ENCODE data around the gene SDHB.

Gene SDHB

DNA sequence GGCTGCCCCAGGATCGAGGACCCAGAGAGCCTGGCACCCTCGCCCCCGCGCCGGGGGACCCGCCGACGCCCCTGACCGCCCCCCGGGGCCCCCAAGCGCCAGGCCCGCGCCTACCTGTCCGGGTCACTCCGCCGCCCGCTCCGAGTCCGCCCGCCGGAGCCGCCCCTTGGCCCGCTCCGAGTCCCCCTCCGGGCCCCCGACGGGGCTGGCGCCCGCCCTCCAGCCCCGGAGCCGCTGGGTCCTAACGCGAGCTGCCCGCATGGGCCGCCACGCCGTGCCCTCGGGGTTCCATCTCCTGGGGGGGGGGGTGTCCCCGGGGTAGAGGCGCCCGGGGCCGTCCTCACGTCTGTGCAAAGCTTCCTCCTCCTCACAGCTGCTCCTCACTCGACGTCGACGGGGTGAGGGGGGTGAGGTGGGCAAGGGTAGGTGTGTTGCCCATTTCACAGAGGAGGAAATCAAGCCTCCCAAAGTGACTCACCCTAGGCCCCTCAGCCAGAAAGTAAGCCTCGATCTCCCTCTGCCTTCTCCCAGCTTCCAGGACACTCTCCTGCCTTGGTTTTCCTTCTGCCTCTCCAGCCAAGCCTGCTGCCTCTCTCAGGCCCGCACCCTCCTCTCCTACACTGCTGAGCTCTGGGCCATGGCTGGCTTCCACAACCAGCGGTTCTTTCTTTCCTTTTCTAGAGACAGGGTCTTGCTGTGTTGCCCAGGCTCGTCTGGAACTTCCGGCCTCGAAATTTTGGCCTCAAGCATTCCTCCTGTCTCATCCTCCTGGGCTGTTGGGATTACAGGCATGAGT is 73.2 kb downstream of the SDHB start, which contains the start of gene MFAP2:
Gene MFAP2, minus strand, starts transcription at position 148 of the 796 bp plus-strand sequence. CDS start 2,347 bp downstream, outside the sequence.
- no peak for DNase-seq

DNA sequence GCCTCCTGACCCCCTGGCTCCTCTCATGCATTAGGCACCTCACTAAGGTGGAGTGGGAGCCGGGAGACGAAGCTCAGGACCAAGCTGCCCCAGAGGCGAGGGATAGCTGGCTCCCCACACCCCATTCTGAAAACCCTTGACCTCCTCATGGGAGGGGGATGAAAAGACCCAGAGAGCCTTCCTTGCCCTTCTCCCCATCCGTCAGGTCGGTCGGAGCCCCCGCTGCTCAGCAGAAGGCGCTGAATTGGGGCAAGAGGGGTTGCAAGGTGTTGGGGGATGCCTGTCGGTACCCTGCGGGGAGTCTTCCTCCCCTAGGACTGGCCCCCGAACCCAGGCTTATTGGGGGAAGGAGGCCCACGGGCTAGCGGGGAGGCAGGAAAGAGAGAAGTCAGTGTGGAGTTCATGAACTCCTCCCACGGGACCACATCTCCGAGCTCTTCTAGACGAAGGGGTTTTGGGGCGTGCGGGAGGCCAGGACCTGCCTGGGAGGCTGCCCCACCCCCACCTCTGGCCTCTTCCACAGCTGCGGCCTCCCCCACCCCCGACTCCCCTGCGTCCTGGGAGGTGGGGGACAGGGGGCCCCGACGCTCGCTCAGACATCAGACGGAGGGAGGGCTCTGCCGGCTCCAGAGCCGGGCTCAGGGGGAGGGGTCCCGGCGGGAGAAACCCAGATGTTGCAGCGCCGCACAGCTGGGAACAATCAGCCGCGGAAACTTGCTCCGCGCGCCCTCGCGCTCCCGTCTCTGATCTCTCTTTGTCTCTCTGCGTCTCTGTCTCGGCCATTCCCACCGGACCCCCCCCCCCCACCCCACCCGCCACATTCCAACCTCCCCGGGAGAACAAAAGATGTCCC is 74.1 kb downstream of the SDHB start:
- DNase-seq: no peak

DNA sequence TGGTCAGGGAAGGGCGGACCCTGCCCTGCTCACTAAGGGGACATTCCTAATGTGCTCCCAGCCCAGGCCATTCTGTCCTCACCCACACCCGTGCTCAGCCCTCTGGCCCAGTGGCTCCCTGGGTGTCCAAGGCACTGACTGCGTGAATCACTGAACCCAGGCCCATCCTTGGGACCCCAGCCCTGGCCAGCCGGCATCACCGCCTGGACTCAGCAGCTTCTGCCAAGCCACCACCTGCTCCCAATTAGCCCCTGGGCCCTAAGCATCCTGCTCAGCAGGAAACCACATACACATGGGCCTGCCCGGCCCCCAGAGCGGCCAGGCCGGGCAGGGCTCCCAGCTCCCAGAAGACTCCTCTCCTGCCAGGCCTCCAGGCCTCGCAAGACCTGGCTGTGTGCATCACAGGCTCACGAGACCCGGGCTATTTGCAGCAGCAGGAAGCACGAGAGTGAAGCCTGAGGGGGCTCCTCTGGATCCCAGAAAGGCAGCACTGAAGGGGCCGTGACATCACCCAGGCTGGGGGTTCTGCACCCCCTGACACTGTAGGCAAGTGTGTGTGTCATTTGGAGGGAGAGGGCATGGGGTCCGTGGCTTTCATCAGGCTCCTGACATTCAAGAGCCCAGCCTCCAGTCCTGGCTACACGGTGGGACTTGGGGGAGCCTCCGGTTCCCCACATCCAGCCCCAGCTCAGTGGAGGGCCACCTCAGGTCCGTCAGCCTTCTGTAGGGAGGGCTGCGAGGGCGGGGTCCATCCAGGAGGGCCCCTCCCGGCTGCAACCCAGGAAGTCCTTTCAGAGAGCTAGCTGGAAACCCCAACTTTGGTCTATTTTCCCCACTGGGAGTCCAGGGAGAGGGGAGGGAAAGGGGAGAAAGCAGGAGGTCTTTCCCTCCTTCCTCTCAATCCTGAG is 75.0 kb downstream of the SDHB start:
- DNase-seq: no peak

DNA sequence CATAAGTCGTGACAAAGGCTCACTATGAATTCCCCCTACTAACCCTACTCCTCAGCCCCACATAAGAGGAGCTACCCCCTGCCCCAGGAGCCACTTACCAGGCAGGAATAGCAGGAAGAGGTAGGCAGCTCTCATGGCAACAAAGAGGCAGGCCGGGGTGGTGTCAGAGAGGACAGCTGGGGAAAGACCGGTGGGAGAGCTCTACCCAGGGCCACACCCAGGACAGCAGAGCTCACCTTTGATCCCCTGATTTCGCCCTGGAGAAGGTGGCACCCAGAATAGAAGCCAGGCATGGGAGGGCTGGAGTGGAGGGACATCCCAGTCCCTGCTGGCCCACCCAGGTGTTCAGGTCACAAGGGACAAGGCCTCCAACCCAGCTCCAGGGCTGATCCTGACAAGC is 75.7 kb downstream of the SDHB start:
- DNase-seq: no peak

DNA sequence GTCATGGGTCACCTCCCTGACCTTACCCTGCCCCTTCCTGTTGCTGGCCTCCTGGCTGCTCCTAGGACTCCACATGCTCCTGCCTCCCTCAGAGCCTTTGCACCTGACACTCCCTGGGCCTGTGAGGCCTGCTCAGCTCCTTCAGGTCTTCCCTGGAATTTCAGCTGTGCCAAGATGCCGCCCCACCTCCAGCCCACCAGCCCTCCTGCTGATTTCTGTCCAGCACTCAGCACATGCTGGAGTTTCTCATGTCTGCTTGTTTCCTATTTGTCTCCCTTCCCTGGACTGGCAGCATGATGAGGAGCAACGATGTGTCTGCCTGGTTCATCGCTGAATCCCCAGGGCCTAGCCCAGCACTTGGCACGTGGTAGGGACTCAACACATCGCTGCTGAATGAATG is 76.5 kb downstream of the SDHB start:
- no peak for DNase-seq

DNA sequence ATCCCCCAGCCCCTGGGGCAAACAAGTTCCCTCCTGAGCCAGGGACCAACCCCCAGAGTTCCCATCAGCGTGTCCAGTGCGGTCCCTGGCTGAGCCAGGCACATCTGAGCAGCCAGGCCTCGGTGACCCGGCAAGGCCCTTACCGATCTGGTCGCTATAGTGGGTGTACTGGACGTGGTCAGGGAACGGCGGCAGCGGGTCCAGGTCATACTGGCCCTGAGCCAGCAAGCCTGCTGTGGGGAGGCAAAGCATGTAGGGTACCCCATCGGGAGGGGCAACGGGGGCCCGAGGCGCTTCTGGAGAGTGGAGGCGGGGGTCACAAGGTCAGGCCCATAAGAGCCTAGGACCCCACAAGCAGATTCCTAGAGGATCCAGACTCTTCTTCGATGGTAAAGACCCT is 76.9 kb downstream of the SDHB start:
- no peak for DNase-seq

DNA sequence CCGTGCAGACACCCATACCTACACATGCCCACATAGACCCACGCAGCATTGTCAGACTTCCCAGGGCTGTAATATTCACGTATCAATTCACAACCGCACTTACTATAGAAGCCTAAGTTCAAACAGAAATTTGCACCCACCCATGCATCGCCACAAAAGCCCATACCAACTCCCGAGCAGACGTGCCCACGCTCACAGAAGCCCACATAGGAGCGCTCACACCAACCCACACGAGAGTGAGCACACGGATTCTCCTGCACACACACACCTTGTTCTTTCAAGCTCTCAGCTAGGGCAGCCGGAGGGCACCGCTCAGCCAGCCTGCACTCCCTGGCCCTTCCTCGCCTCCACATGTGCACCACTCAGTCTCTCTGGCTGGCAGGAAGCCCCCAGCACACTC is 78.0 kb downstream of the SDHB start:
- no peak for DNase-seq

DNA sequence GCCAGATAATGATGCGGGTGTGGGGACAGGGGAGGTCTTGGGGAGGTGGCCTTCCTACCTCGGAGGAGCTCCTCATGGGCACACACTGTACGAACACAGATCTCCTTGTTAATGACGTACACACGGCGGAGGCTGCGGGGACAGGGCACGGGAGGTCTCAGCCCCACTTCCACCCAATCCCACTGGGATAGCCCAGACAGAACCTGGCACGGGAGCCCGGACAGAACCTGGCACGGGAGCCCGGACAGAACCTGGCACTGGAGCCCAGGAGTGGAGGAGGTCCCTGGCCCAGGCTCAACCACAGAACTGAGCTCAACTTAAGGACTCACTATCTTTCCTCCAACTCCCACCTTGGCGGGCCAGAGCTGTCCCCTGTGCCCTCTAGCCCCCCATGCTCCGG is 78.6 kb downstream of the SDHB start:
- DNase-seq: no peak

DNA sequence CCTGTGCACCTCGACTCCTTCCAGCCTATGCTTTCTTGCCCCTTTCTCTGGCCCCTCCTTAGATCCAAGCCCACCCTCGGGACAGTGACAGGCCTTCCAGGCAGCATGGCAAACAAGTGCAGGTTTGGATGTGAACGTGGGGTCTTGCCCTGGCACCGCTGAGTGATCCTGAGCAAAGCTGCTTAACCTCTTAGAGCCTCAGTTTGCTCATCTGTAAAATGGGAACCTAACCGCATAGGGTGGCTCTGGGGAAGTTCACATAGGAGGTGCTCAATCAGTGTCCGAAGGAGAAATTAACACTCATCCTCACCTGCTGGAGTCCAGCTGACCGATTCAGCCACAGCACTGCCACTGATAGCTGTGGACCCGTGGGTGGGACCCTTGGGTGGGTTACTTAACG is 80.6 kb downstream of the SDHB start:
- DNase-seq: no peak

DNA sequence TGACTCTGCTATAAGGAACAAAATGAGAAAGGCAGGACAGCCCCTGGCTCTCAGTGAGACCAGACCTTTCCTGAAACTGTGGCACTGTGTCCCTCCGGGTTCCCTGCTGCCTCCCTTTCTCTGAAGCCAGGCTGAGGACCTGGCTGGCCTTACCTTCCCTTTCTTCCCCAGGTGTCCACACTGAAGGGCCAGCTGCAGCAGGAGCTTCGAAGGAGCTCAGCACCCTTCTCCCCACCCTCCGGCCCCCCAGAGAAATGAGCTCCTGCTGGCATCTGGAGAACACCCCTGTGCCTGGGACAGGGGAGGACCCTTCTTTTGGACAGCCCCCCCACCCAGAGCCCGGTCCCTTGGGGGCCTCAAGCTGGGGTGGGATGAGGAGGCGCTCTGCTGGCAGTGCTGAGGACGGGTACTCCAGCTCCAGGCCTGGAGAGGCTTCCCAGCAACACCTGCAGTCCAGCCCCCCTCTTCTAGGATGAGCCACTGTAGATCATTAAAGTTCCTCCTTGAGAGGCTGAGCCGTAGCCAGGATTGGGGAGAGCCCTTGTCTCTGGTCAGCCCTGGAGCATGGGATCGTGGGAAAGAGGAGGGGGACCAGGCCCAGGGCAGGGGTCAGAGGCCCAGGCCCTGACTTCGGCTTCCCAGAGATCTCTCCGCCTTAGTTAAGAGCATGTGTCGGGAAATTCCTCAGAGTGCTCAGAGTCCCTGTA is 81.5 kb downstream of the SDHB start:
- DNase-seq: no peak

DNA sequence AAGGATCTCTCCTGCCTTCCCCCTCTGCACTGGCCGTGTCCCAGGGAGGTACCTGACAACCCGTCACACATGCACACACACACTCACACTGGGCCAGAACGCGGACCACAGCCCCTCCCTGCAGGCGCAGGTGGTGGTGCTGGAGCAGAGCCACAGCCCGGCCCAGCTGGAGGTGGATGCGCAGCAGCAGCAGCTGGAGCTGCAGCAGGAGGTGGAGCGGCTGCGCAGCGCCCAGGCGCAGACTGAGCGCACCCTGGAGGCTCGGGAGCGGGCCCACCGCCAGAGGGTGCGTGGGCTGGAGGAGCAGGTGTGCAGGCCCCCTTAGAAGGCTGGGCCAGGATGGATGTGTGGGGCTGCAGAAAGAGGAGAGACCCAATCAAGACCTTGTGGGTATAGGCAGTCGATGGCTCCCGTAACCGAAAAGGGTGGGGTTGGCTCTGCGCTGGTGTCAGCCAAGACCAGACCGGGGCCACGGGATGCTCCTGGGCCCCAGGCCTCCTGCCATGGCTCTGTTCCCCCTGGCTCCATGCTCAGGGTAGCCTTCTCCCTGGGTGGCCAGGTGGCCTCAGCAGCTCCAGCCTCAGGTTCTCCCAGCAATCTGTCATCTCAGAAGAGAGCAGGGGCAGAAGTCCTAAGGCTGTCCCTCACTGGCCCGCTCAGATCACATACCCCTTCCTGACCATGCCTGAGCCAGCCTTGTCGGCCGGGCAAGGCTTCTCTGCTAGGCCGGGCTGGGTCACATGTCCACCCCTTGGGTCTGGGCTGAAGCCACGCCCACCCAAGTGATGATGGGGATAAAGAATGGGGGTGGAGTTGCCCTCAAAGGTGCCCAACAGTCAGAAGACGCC is 82.3 kb downstream of the SDHB start:
- DNase-seq: no peak

DNA sequence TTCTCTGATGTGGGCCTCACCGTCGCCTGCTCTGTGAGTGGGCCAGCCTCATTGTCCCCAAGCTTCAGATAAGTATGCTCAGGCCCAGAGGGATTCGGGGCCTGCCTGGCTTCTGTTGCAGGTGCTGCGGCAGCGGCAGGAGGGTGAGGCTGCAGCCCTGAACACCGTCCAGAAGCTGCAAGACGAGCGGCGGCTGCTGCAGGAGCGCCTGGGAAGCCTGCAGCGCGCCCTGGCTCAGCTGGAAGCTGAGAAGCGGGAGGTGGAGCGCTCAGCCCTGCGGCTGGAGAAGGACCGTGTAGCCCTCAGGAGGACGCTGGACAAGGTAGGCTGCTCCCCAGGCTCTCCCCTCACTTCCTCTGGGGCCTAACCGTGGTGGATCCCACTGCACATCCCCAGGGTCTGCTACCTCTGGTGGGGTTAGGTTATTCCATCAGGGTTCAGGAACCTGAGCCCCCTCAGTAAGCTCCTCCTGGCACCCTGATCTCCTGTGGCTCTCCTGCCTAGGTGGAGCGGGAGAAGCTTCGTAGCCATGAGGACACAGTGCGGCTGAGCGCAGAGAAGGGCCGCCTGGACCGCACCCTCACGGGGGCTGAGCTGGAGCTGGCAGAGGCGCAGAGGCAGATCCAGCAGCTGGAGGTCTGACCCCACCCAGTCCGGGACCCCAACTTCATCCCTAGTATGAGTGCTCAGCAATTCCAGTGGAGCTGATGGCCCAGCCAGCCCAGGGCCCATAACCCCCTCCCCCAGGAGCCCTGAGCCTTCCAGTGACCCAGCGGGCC is 83.5 kb downstream of the SDHB start:
- no peak for DNase-seq

DNA sequence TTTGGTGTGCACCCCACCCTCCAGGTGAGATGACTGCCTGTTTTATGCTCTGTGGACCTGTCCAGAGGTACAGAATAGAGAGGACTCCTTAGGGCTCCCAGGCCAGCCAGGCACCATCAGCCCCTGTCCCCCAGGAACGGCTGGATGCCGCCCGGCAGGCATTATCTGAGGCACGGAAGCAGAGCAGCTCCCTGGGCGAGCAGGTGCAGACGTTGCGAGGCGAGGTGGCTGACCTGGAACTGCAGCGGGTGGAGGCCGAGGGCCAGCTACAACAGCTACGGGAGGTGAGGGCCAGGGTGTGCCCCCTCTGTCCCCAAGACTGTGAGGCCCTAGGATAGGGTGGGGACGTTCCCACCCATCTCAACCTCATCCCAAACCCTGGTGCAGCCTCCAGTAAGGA is 84.2 kb downstream of the SDHB start:
- no peak for DNase-seq

DNA sequence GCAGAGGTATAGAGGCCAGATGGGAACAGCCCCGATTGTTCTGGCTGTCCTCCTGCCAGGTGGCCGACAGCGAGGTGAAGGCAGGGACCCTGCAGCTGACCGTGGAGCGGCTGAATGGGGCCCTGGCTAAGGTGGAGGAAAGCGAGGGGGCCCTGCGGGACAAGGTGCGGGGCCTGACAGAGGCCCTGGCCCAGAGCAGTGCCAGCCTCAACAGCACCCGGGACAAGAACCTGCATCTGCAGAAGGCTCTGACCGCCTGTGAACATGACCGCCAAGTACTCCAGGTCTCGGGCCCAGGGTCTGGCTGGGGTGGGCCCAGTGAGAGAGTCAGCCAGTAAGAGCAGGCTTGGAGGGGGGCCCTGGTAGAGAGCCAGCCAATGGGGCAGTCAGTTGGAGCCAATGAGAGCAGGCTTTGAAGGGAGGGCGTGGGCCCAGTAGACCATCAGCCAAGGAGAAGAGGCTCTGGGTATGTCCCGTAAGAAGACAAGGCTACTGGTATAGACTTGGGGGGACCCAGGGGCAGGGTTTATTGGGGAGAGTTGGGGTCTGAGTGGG is 84.7 kb downstream of the SDHB start:
- DNase-seq: no peak

All from DMS153 (cell line).